H7 (cell line): ENCODE results near the gene INPP5A. TPM values are rescaled to one million over a fixed set of nuclear protein-coding genes. Genes with fewer than 3 reads are reported as not detected.
"Not testable (repeated sequence)": the region's sequence is repeated elsewhere in the genome, so short reads cannot be mapped to it uniquely, and the experiment has no call there.

Source experiments
- DNase-seq: peaks from one replicate; pipeline ENCODE4 v3.0.0; 2012
- H3K27me3 ChIP-seq: 2 replicates; pipeline ENCODE4 v1.6.0; 2011; ENCODE audit warnings: mild to moderate bottlenecking, low read length; ENCODE audit not compliant: control insufficient read depth, insufficient read depth
- H3K36me3 ChIP-seq: replicated peaks from 2 replicates; pipeline ENCODE4 v1.5.1; 2011; ENCODE audit warnings: low read length; ENCODE audit not compliant: control insufficient read depth, insufficient read depth
- H3K4me3 ChIP-seq: 2 replicates; pipeline ENCODE4 v1.5.1; 2011; ENCODE audit warnings: low read depth, mild to moderate bottlenecking, control low read depth, low read length, moderate library complexity; ENCODE audit not compliant: insufficient read depth
- total RNA-seq: library from RNA; depleted of rRNA; stranded (reverse); fragments of >200 nt; shearing (Covaris generic); gene quantifications from 2 replicates; pipeline ENCODE4 v1.2.3, GENCODE V29; 2014

The INPP5A gene
- total RNA-seq, 1 experiment from 2014 or later, result 29.2 TPM

DNA sequence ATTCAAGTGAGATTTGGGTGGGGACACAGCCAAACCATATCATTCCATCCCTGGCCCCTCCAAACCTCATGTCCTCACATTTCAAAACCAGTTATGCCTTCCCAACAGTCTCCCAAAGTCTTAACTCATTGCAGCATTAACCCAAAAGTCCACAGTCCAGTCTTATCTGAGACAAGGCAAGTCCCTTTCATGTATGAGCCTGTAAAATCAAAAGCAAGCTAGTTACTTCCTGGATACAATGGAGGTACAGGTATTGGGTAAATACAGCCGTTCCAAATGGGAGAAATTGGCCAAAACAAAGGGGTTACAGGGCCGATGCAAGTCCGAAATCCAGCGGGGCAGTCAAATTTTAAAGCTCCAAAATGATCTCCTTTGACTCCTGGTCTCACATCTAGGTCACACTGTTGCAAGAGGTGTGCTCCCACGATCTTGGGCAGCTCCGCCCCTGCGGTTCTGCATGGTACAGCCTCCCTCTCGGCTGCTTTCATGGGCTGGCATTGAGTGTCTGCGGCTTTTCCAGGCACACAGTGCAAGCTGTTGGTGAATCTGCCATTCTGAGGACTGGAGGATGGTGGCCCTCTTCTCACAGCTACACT lies 61.5 kb downstream of the INPP5A start:
- not testable (repeated sequence) for DNase-seq, H3K27me3 ChIP-seq, H3K36me3 ChIP-seq, H3K4me3 ChIP-seq

DNA sequence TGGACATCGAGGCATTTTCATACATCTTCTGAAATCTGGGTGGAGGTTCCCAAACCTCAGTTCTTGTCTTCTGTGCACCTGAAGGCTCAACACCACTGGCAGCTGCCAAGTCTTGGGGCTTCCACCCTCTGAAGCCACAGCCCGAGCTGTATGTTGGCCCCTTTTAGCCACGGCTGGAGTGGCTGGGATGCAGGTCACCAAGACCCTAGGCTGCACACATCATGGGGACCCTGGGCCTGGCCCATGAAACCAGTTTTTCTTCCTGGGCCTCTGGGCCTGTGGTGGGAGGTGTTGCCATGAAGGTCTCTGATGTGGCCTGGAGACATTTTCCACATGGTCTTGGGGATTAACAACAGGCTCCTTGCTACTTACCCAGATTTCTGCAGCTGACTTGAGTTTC lies 62.1 kb downstream of the INPP5A start:
- Histone ChIP-seq H3K27me3 (no peaks in the 10 kb centered on the region), H3K36me3 (no peaks in the 10 kb centered on the region), H3K4me3 (no peak overlapping the region)
- no peak for DNase-seq

GRCh38 chr10:132600416-132600815 lies 62.8 kb downstream of the INPP5A start:
- Histone ChIP-seq H3K4me3 (no peak overlapping the region), H3K36me3 (no peaks in the 10 kb centered on the region), H3K27me3 (no peaks in the 10 kb centered on the region)
- DNase-seq, result no peak

GRCh38 chr10:132601567-132601966 lies 64.0 kb downstream of the INPP5A start:
- DNase-seq, result no peak
- Histone ChIP-seq H3K4me3 (no peak overlapping the region), H3K27me3 (no peaks in the 10 kb centered on the region), H3K36me3 (no peaks in the 10 kb centered on the region)

DNA sequence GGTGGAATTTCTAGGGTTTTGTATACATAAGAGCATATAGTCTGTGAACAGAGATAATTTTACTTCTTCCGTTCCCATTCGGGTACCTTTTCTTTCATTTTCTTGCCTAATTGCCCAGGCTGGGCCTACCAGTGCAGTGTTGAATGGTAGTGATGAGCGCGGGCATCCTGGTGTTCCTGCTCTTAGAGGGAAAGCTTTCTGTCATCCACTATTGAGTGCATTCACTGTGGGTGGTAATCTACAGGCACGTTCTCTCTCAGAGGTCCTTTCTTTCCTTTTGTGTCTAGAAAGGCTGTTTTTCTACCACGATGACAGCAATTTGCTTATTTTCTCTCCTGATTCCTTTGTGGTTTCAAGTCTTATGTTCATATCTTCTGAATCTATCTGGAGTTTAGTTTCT lies 65.0 kb downstream of the INPP5A start:
- no peak for DNase-seq
- Histone ChIP-seq H3K36me3 (no peaks in the 10 kb centered on the region), H3K27me3 (no peaks in the 10 kb centered on the region), H3K4me3 (no peak overlapping the region)

DNA sequence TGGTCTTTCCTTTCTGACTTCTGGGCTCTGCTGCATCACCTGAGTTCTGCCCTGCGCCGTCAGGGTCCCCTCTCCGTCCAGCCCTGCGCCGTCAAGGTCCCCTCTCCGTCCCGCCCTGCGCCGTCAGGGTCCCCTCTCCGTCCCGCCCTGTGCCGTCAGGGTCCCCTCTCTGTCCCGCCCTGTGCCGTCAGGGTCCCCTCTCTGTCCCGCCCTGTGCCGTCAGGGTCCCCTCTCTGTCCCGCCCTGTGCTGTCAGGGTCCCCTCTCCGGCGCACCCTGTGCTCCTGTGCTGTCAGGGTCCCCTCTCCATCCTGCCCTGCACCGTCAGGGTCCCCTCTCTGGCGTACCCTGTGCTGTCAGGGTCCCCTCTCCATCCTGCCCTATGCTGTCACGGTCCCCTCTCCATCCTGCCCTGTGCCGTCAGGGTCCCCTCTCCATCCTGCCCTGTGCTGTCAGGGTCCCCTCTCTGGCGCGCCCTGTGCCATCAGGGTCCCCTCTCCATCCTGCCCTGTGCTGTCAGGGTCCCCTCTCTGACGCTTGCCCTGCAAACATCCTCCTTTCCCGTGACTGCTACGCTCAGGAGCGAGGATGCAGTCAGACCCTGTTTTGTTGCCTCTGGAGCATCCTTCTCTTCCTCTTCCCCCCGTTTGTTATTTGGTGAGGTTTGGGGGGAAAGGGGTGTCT lies 66.4 kb downstream of the INPP5A start:
- no peak overlapping the region for H3K4me3 ChIP-seq
- DNase-seq, result no peak
- no peaks in the 10 kb centered on the region for H3K27me3 ChIP-seq
- H3K36me3 ChIP-seq, result no peaks in the 10 kb centered on the region

- H3K27me3 ChIP-seq, result no peaks in the 10 kb centered on the region
- no peak overlapping the region for H3K4me3 ChIP-seq
- H3K36me3 ChIP-seq, result no peaks in the 10 kb centered on the region
- no peak for DNase-seq
These were observed 67.1 kb downstream of the INPP5A start for GRCh38 chr10:132604686-132605085.

GRCh38 chr10:132605390-132605789 lies 67.8 kb downstream of the INPP5A start:
- Histone ChIP-seq H3K27me3 (no peaks in the 10 kb centered on the region), H3K36me3 (no peaks in the 10 kb centered on the region), H3K4me3 (no peak overlapping the region)
- peak; percentile 49 for DNase-seq

DNA sequence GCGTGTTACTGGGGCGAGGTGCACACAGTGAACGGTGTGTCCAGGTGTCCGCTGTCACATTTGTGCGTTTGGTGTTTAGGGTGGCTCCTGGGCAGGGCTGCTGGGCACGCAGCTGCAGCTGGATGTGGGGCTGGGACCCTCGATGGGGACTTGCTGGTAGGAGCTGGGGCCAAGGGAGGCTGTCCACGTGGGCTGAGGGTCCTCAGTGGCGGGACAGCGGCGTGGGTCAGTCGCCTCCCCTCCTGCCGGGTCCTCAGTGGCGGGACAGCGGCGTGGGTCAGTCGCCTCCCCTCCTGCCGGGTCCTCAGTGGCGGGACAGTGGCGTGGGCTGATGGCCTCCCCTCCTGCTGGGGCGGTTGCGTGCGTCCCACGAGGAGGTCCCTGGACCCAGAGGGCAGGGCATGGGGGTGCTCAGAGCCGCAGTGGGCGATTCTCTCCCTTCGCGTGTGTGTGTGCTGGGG lies 68.5 kb downstream of the INPP5A start:
- H3K36me3 ChIP-seq, result no peaks in the 10 kb centered on the region
- H3K4me3 ChIP-seq, result no peak overlapping the region
- DNase-seq, result peak; percentile 47

GRCh38 chr10:132606536-132607316 lies 69.1 kb downstream of the INPP5A start:
- Histone ChIP-seq H3K36me3 (no peaks in the 10 kb centered on the region), H3K27me3 (no peaks in the 10 kb centered on the region), H3K4me3 (no peak overlapping the region)
- DNase-seq, result peak; percentile 65

More for the DNA sequence above, 68.5 kb downstream of the INPP5A start:
- H3K27me3 ChIP-seq, result no peaks in the 10 kb centered on the region

- no peaks in the 10 kb centered on the region for H3K36me3 ChIP-seq
- peak; percentile 68 for DNase-seq
- no peaks in the 10 kb centered on the region for H3K27me3 ChIP-seq
- no peak overlapping the region for H3K4me3 ChIP-seq
These were observed 69.9 kb downstream of the INPP5A start for GRCh38 chr10:132607491-132607890.

DNA sequence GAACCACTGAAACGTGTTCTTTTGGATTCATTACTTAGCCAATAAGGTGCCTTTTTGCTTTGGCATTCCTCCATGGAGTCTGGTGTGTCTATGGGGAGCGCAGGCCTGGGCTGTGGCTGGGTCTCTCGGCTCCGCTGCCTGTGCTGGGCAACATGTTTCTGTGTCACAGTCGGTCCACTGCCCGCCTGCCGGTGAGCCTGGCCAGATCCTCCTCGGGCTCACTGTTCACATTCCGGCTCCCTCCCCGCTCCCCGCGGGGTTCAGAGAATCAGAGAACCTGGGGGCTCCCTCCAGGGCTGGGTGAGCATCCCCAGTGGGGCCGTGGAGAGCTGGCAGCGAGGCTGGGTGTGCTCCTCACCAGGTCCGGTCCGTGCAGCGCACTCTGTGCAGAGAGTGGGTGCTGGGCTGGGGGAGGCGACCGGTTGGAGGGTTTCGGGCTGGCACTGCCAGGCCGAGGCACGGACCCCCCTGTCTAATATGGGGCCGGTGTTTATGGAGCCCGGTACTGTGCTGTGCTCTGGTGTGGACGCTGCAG lies 70.4 kb downstream of the INPP5A start:
- no peaks in the 10 kb centered on the region for H3K27me3 ChIP-seq

DNA sequence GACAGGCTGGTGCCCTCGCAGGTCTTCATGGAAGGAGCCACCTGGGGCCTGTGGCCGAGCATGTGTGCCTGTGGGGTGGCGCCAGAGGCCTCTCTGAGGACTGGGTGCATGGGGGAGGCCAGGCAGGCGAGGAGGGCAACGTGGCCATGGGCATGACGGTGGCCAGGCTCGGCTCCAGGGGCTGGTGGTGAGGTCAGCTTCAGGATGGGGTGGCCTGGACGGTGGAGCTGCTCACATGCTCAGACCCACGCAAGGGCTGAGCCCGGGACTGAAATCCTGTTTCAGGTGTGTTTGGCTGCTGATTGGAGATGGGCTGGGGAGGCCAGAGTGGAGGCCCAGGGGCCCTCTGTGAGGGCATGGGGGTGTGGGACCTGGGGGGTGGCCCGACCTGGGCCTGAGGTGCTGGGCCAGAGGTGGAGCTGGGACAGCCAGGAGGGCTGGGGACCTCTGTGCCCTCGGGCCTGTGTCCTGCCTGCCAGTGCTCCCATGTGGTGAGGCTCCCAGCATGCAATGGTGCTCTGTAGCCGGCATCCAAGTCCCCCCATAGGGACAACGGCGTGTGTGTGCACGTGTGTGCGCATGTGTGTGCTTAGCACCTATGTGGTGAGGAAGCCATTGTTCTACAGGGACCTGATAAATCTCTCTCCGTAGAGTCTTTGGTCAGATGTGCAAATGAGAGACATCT lies 71.1 kb downstream of the INPP5A start:
- no peak overlapping the region for H3K4me3 ChIP-seq
- DNase-seq, result peak; percentile 62
- no peaks in the 10 kb centered on the region for H3K27me3 ChIP-seq
- no peaks in the 10 kb centered on the region for H3K36me3 ChIP-seq

More for the DNA sequence above, 70.4 kb downstream of the INPP5A start:
- H3K4me3 ChIP-seq, result no peak overlapping the region
- DNase-seq, result no peak
- H3K36me3 ChIP-seq, result no peaks in the 10 kb centered on the region

- Histone ChIP-seq H3K4me3 (no peak overlapping the region), H3K36me3 (no peaks in the 10 kb centered on the region), H3K27me3 (no peaks in the 10 kb centered on the region)
- DNase-seq, result peak; percentile 38
These were observed 71.6 kb downstream of the INPP5A start for GRCh38 chr10:132609211-132609610.
